Medulla oblongata (tissue), 1 donor: ENCODE results near the gene MEAF6.
"Not testable (repeated sequence)": the region's sequence is repeated elsewhere in the genome, so short reads cannot be mapped to it uniquely, and the experiment has no call there.

ENCODE experiments used
- DNase-seq: peaks from one replicate; pipeline ENCODE4 v3.0.0-alpha.2; 2015; ENCODE audit errors: extremely low spot score

The MEAF6 gene

DNA sequence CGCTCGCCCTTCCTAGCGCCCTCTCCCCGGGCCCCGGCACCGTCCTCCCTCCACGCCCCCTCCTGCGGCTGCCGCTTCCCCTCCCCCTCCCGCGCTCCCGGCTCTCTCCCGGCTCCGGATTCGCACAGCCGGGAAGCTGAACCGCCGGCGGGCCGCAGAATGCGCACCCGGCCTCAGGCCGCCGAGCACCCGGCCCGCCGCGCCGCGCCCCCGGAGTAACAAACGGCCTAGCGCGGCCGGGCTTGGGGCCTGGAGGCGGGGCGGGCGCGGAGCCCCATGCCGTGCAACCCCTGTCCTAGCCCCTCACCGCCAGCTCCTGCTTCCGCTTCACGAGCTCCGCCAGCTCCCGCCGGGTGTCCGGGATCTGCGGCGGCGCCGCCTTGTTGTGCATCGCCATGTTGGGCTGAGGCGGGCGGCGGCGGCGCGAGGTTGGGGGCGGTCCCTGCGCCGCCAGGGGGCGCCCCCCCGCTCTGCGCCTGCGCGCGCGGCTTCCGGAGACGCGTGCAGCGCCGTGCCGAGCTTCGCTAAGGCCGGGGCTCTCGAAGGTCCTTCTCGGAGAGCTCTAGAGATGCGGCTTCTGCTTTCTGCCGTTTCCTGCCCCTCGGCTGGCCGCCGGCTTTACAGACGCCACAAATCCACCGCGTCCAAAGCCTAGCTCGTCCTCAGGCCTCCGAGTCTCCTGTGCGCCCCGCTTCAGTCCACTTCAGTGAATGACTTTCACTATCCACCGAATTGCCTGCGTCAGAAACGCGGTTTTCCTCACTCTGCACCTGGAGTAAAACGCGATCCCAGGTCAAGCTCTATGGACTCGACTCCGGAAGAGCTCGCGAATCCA, at the start of gene MEAF6:
MEAF6 (minus strand) TSS at position 417 of the 835 bp plus-strand sequence; CDS start at position 397, 20 bp downstream.
- peak; percentile 80 for DNase-seq

DNA sequence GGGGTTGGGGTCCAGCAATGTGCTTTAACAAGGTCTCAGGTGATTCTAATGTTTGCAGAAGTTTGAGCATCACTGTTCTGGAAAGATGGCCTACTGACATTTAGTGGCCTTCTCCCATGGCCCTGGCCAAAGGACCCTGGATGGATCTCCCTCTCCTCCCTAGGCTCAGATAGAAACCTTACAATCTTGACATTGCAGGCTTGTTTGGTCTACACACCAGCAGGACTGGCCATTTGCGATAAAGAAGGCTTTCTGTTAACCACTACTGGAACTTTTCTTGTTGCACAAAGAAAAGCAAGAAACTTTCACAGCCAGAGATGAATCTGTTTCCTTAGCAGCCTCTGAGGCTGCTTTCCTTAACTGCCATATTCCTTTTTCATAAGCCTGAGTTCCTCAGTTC, 48.4 kb upstream of the MEAF6 start:
- DNase-seq: no peak

DNA sequence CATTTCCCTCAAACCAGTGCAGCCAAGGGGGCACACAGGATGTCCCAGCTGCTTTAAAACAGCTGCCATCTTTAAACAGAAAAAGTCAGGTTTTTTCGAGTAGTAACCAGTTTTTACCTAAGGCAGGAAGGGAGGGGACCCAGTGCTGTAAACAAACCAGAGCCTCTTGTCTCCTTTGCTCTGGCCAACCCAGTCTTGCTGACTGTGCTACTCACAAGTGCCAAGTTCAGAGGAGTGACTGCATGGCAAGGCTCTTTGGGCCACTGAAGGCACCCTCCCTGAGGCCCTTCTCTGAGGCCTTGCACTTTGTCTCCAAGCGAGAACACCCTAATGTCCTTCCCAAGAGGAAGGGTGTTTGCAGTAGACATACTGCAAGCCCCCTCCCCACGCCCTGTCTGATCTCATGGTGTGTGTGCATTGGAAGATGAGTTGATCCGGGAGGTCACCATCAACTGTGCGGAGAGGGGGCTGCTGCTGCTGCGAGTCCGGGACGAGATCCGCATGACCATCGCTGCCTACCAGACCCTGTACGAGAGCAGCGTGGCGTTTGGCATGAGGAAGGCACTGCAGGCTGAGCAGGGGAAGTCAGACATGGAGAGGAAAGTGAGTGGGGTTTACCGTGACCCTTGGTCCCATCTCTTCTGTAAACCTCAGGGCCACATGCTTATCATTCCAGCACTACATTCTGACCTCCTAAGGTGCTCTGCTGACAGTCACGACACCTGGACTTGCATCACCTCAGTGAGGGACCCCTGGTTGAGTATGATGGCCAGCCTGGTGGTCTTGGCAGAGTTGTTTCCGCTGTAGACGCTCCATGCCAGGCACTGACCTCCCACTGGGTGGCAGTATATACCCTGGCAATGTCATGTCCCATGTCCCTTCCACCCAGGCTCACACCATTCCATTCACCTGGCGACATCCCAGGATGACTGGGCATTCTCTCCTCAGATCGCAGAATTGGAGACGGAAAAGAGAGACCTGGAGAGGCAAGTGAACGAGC, 46.9 kb upstream of the MEAF6 start:
- no peak for DNase-seq

DNA sequence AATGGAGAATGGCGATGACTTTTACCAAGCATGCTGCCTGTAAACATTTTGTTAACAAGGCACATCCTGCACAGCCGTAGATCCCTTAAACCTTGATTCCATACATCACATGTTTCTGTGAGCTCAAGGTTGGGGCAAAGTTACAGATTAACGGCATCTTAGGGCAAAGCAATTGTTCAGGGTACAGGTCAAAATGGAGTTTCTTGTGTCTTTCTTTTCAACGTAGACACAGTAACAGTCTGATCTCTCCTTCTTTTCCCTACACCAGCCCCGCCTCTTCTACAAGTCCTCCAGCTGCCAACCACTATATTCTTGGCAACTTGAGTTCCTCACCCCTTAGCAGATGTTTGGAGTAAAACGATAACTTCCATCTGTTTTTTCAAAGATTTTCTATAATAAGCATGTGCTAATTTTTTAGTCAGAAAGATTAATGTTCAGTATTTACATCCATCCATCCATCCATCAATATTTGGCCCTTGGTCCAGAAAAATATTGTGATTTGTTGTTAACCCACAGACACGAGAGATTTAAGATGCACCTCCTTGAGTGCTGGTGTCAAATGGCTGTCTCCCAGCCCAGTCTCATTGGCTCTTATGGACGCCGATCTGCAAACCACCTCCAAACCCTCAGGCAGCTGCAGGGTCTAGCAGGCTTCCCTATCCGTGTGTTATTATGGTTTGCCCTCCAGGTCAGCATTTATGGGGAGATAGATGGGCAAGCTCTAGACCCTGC, 46.0 kb upstream of the MEAF6 start:
- no peak for DNase-seq

DNA sequence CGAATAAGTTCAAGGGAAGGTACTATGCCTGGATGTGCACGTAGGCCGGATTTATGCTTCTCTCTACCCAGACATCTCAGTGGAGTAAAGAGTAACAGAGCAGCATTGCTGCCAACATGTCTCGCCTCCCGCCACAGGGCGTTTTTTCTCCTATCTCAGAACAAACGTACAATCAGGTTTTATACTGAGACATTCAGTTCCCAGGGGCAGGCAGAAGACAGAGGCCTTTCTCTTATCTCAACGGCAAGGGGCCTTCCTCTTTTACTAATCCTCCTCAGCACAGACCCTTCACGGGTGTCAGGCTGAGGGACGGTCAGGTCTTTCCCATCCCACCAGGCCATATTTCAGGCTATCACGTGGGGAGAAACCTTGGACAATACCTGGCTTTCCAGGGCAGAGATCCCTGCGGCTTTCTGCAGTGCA, 45.4 kb upstream of the MEAF6 start:
- not testable (repeated sequence) for DNase-seq

DNA sequence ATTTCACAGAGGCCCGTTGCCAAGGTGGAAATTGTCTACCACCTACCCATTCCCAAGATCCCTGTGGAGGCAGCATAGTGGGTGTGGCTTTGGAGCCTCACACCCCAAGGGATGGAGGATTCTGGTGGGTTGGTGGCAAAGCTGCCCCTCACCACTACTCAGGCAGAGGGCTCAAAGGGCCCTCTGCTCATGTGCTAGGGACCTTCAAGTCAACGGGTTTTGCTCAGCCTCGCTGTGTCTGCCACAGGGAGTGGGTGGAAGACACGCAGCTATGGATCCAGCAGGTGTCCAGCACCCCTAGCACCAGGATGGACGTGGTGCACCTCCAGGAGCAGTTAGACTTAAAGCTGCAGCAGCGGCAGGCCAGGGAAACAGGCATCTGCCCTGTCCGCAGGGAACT, 44.5 kb upstream of the MEAF6 start:
- DNase-seq: no peak

DNA sequence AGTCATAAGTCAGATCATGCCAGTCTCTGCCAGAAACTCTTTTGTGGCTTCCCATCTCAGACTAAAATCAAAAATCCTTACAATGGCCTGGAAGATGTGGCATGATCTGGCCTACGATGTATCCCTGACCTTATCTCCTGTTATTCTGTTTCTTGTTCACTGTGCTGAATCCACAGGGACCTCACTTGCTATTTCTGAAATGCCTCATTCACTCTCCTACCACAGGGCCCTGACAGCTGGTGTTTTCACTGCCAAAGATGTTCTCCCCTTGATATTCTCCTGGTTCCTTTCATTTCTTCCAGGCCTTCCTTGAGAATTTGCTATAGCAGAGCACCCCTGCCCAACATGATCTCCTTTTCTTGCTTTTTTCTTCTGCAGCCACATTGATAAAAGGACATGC, 43.8 kb upstream of the MEAF6 start:
- DNase-seq: no peak

DNA sequence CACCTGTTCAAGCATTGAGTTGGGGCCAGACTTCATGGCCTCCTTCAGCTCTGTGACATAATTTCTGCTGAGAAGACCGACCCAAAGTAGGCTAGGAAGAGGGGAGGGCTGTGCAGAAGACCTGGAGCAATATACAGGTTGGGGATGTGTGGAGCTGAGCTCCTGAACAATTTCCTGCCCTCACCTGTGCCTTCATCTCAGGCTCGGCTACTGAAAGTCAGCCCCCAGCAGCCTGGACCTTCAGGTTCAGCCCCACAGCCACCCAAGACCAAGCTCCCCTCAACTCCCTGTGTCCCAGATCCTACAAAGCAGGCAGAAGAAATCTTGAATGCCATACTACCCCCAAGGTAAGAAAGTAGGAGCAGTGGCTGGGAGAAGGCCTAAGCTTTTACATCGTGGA, 42.8 kb upstream of the MEAF6 start:
- DNase-seq: no peak

DNA sequence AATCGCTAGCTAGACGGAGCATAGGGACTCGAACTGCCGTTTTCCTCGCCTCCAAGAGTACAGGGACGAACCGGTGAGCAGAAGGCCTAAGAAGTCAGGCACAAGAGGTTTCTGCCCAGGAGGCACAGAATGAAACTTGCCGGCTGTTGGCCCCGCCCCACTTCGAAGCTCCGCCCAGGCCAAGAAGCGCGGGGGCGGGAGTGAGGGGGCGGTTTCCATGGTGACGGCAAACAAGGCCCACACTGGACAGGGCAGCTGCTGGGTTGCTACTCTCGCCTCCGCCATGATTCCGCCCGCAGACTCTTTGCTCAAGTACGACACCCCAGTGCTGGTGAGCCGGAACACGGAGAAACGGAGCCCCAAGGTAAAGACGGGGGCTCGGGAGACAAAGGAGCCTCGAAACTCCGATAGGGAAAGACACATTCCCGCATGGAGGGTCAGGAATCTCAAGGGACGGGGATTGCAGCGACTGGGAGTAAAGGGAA, 42.2 kb upstream of the MEAF6 start, which contains the start of gene DNALI1:
DNALI1 (plus strand) TSS at position 229 of the 485 bp plus-strand sequence; CDS start at position 284, 55 bp downstream.
- peak; percentile 86 for DNase-seq

DNA sequence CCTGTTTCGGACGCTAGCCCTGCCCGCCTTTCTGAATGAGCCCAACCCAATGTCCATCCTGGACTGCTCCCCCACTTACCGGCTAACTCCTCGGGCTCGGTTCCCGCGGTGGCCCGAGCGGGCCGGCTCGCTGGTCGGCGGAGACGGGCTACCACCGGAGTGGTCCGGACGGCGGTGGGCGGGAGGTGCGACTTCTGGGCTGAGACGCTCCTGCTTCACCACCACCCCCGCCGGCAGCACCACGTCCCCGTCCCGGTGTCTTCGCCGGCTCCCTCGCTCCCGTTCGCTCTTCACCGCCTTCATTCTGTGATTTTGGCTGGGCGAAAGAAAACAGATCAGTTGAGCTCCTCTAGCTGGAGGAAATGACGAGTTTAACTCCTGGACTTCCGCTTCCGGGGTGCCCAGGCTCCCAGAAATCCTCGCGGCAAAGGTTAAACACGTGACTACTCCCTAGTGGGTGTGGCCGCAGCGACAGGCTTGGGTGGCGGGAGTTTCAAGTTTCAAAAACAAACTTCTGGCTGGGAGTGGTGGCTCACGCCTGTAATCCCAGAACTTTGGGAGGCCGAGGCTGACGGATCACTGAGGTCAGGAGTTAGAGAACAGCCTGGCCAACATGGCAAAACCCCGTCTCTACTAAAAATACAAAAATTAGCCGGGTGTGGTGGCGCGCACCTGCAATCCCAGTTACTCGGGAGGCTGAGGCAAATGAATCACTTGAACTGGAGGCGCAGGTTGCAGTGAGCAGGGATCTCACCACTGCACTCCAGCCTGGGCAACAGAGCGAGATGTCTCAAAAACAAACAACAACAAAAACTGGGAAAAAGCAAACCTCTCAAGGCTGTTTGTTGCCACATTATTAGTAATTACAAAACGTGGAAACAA, 39.6 kb upstream of the MEAF6 start, which contains the start of gene SNIP1:
SNIP1 (minus strand) TSS at position 367 of the 882 bp plus-strand sequence; CDS start at position 303, 64 bp downstream.
- DNase-seq: peak; percentile 98

DNA sequence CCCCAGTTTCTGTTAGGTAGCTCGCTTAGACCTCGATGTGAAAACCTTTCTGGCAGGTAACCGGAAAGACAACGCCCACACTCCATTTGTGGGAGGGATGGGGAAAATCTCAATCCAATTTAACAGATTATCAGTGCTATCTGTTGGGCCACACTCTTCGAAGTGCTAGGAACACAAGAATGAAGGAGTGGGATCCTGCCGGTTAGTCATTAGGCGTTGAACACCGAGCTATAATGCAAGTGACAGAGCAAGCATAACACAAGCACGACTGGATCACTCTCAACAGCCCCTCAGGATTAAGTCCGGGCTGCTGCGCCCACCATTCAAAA, 39.0 kb upstream of the MEAF6 start:
- DNase-seq: no peak

DNA sequence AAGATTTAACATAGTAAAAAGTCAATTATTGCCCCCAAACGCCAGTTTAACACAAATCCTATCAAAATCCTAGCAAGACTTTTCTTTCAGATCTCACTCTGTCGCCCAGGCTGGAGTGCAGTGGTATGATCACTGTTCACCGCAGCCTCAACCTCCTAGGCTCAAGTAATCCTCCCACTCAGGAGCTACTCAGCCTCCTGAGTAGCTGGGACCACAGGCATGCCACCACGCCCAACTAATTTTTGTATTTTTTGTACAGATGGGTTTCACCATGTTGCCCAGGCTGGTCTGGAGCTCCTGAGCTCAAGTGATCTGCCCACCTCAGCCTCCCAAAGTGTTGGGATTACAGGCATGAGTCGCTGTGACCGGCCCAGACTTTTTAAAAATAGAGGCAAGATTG, 34.8 kb upstream of the MEAF6 start:
- no peak for DNase-seq

DNA sequence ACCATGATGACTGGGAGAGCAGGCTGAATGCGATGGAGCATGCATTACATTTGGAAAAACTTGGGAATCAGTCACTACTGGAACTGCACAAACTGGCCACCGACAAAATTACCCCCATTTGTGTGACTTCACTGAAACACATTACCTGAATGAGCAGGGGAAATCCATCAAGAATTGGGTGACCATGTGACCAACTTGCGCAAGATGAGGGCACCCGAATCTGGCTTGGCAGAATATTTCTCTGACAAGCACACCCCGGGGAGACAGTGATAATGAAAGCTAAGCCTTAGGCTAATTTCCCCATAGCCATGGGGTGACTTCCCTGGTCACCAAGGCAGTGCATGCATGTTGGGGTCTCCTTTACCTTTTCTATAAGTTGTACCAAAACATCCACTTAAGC, 30.5 kb upstream of the MEAF6 start:
- DNase-seq: no peak

DNA sequence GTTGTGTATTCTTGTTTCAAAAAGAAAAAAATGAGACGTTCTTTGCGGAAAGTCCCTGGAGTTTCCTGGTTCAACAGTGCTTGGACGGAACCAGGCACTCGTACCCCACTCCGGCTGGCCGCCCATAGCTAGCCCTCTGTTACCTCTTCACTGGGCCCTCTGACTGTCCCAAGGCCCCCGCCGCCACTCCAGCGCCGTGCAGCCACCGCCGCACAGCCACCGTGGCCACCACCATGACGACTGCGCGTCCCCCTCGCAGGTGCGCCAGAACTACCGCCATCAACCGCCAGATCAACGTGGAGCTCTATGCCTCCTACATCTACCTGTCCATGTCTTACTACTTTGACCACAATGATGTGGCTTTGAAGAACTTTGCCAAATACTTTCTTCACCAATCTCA, 30.0 kb upstream of the MEAF6 start:
- no peak for DNase-seq

DNA sequence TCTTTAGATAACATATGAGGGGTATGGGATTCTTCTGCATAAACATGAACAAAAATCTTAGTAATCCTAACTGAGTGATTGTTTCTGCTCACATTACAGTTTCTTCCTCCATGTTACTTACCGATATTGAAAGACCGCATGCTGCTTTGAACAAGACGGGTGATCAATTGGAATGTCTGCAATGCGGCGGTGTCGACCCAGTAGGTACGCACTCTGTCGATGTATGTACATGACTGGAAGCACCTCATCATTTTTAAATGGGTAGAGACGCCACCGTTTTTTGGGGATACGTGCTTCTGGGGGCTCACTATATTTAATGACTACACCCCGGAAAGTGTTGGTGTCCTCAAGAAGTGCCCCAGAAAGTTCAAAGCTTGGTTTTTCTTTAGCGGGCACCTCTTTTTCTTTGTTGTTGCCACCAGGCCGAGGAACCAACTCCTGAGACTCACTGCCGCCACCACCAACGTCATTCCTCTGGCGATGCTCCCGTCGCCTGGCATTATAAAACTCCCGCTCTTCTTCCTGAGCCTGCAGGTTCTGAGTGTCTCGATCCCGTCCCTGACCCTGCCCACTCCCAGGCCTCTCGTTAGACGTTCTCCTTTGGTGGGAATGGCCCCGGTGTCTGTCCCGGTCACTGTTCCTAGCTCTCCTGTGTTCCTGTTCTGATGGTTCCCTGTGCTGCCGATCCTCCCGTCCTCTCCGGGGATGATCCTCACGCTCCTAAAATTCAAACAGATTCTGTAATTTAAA, 25.6 kb upstream of the MEAF6 start:
- no peak for DNase-seq

DNA sequence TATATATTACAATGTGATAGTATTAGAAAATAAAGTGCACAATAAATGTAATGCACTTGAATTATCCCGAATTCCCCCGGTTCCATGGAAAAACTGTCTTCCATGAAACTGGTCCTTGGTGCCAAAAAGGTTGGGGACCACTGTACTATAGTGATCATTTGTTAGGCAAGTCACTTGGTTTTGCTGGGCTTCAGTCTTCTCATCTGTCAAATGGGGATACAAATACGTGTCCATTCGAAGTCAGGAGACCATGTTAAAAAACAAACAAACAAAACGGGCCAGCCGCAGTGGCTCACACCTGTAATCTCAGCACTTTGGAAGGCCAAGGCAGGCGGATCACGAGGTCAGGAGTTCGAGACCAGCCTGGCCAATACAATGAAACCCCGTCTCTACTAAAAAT, 24.6 kb upstream of the MEAF6 start:
- not testable (repeated sequence) for DNase-seq

DNA sequence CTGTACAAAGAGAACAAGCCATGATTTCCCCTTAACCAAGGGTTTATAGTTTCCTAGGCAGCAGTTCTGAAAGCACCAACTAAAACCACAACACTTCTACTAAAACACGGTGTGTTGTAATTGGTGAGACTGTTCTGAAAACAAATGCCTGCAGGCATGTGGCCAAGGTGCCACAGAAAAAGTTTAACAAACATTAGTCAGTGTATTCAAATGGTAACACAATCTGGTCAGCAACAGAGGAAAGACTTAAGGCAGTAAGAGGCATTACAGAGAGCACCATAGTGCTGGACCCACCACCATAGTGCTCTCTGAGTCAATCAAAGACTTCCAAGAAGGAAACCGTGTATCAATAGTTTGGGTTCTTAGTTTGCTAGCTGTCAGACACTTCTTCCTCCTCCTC, 22.8 kb upstream of the MEAF6 start:
- no peak for DNase-seq

DNA sequence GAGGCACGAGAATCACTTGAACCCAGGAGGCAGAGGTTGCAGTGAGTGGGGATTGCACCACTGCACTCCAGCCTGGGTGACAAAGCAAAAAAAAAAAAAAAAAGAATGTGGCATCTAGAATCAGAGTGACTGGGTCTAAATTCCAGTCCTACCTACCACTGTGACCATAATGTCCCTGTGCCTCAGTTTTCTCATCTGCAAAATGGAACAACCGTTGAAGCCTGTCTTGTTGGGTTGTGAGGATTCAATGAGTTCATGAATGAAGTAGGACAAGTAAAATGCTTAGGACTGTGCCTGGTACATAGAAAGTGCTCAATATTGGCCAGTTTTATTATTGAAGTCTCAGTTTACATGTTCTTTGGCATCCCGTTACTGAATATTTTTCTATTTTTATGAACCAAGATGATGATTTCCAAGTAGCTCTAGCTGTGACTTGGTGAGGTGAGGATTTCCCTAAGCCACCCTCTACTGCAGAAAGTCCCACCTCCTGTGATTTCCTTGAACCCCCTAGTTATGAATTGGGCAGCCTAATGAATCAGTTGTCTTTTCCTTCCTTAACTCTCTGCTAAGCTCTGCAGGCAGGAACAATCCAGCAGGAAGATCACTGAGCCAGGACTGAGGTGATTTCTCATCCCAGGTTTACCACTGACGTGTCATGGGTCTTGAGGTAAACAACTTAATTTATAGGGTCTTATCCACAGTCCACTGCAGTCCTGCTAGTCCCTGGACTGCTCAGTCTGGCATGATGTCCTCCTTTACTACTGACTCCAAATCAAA, 18.9 kb upstream of the MEAF6 start:
- DNase-seq: no peak
